ENCODE measurements around the gene SLCO2A1. TPM values are rescaled to one million over a fixed set of nuclear protein-coding genes. Genes with fewer than 3 reads are reported as not detected.

SLCO2A1 gene
- total and polyA plus RNA-seq, 2 donors from 2014 or later, result 27.2 to 169 TPM

DNA sequence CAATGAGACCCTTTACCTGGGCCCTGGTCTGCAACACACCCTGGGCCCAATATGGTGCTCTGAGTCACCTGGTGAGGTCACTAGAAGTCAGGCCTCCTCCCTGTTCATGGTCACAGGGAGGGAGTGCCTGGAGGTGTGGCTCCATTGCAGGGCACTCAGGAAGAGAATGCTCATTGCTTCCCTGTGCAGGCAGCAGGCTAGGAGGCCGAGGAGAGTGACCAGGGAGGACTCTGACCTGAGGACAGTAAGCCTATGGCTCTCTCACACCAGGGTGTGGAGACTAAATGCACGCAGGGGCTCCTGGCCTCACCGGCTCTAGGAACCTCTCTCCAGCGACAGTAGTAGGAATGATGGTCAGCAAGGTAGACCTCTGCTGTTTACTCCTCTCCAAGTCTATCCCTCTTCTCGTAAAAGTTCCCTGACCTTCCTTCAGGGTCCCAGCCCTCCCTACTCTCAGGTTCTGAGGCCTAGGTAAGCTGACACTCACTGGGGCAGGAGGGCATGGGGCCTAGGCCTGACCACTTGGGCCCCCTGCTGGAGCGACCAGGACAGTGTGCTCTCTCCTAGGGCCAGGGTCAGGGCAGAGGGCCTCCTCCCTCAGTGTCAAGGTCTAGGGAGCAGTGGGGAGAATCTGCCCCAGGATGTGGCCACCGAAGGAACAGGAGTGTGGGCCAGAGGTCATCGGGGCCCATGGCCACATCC is 9.6 kb upstream of the SLCO2A1 start:
- no peaks in the 10 kb centered on the region for H3K9me3 ChIP-seq (ENCODE audit: control insufficient read depth in 2 of 3, insufficient read depth in 1 of 3, low read length in 3 of 3)
- no peak overlapping the region for H3K27ac ChIP-seq (ENCODE audit: low read depth in 2 of 2, low read length in 2 of 2)
- H3K4me1 ChIP-seq (ENCODE audit: control insufficient read depth in 2 of 3, insufficient read depth in 2 of 3, low read depth in 1 of 3, low read length in 3 of 3), result peaks cover 0 to 5% (median 3%) of the 10 kb centered on the region in 3 donors
- H3K9ac ChIP-seq (ENCODE audit: low read length in 3 of 3), result no peak overlapping the region
- FAIRE-seq (no peak), DNase-seq (no peak)
- no peak overlapping the region for H3K4me3 ChIP-seq (ENCODE audit: low read length in 3 of 3)
- TF ChIP-seq, protein P1, sequence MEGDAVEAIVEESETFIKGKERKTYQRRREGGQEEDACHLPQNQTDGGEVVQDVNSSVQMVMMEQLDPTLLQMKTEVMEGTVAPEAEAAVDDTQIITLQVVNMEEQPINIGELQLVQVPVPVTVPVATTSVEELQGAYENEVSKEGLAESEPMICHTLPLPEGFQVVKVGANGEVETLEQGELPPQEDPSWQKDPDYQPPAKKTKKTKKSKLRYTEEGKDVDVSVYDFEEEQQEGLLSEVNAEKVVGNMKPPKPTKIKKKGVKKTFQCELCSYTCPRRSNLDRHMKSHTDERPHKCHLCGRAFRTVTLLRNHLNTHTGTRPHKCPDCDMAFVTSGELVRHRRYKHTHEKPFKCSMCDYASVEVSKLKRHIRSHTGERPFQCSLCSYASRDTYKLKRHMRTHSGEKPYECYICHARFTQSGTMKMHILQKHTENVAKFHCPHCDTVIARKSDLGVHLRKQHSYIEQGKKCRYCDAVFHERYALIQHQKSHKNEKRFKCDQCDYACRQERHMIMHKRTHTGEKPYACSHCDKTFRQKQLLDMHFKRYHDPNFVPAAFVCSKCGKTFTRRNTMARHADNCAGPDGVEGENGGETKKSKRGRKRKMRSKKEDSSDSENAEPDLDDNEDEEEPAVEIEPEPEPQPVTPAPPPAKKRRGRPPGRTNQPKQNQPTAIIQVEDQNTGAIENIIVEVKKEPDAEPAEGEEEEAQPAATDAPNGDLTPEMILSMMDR (IDR thresholded peaks at IDR 0.05; ENCODE audit: borderline replicate concordance, extremely low read depth, insufficient read depth), result no peak
- intact Hi-C loops (cut with DNase I), result no loop called here
- no peaks in the 10 kb centered on the region for H3K27me3 ChIP-seq (ENCODE audit: control insufficient read depth, insufficient read depth, low read length)
- H3K36me3 ChIP-seq (ENCODE audit: control insufficient read depth in 2 of 3, insufficient read depth in 3 of 3, low read length in 3 of 3), result no peaks in the 10 kb centered on the region

DNA sequence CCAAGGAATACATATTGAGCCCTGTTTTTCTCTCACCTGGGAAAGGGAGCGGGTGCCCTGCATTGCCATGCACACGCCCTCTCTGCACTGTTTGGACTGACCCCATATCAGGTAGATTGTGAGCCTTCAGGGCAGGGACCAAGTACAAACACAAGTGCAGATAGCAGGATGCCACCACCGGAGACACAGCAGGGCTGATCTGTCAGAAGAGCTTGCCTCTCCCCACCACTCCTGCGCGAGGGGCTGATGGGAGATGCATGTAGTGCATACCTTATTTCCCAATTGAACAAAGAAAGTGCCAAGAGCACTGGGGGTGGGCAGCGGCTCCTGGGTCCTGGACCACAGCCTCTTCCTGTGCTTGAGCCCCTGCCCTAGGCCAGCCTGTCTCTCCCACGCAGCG is 9.0 kb upstream of the SLCO2A1 start:
- H3K9me3 ChIP-seq (ENCODE audit: control insufficient read depth in 2 of 3, insufficient read depth in 1 of 3, low read length in 3 of 3), result no peaks in the 10 kb centered on the region
- DNase-seq, result no peak
- no peaks in the 10 kb centered on the region for H3K36me3 ChIP-seq (ENCODE audit: control insufficient read depth in 2 of 3, insufficient read depth in 3 of 3, low read length in 3 of 3)
- intact Hi-C loops (cut with DNase I), result no loop called here
- H3K9ac ChIP-seq (ENCODE audit: low read length in 3 of 3), result no peak overlapping the region
- peaks cover 0 to 5% (median 3%) of the 10 kb centered on the region in 3 donors for H3K4me1 ChIP-seq (ENCODE audit: control insufficient read depth in 2 of 3, insufficient read depth in 2 of 3, low read depth in 1 of 3, low read length in 3 of 3)
- H3K4me3 ChIP-seq (ENCODE audit: low read length in 3 of 3), result no peak overlapping the region
- no peak for FAIRE-seq
- no peaks in the 10 kb centered on the region for H3K27me3 ChIP-seq (ENCODE audit: control insufficient read depth, insufficient read depth, low read length)
- TF ChIP-seq, protein P1 (IDR thresholded peaks at IDR 0.05; ENCODE audit: borderline replicate concordance, extremely low read depth, insufficient read depth), result no peak
- no peak overlapping the region for H3K27ac ChIP-seq (ENCODE audit: low read depth in 2 of 2, low read length in 2 of 2)

DNA sequence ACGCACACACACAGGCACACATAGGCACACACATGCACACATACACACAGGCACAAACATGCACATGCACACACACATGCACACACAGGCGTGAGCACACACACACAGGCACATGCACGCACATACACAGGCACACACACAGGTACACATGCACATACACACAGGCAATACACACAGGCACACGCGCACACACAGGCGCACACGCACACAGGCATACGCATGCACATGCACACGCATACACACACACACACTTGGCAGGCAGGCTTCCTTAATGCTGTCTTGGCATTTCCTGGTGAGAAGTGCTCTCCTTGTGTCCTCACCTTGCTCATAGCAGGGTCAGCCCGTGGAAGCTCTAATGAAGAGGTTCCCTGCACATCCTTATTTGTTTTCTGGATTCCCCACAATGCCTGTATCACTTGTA is 8.4 kb upstream of the SLCO2A1 start:
- H3K9ac ChIP-seq (ENCODE audit: low read length in 3 of 3), result no peak overlapping the region
- DNase-seq, result no peak
- H3K4me1 ChIP-seq (ENCODE audit: control insufficient read depth in 2 of 3, insufficient read depth in 2 of 3, low read depth in 1 of 3, low read length in 3 of 3), result peaks cover 0 to 5% (median 3%) of the 10 kb centered on the region in 3 donors
- no peaks in the 10 kb centered on the region for H3K36me3 ChIP-seq (ENCODE audit: control insufficient read depth in 2 of 3, insufficient read depth in 3 of 3, low read length in 3 of 3)
- no peak overlapping the region for H3K4me3 ChIP-seq (ENCODE audit: low read length in 3 of 3)
- no peaks in the 10 kb centered on the region for H3K9me3 ChIP-seq (ENCODE audit: control insufficient read depth in 2 of 3, insufficient read depth in 1 of 3, low read length in 3 of 3)
- no peak for FAIRE-seq
- intact Hi-C loops (cut with DNase I), result no loop called here
- H3K27ac ChIP-seq (ENCODE audit: low read depth in 2 of 2, low read length in 2 of 2), result no peak overlapping the region
- H3K27me3 ChIP-seq (ENCODE audit: control insufficient read depth, insufficient read depth, low read length), result no peaks in the 10 kb centered on the region
- TF ChIP-seq, protein P1 (IDR thresholded peaks at IDR 0.05; ENCODE audit: borderline replicate concordance, extremely low read depth, insufficient read depth), result no peak
